Glutamatergic neuron (in vitro differentiated cells): ENCODE data around the gene HOXD10. TPM values are rescaled to one million over a fixed set of nuclear protein-coding genes. Genes with fewer than 3 reads are reported as not detected.

Experiments used
- DNase-seq: peaks from one replicate; pipeline ENCODE4 v3.0.0; 2022
- H3K27ac Mint-ChIP-seq: one replicate; pipeline ENCODE4 v1.8.0; 2020; ENCODE audit warnings: mild to moderate bottlenecking, mixed read lengths, inconsistent platforms; ENCODE audit not compliant: unreplicated experiment
- H3K27me3 Mint-ChIP-seq: one replicate; pipeline ENCODE4 v1.8.0; 2020; ENCODE audit warnings: mild to moderate bottlenecking, moderate library complexity, mixed read lengths, inconsistent platforms; ENCODE audit not compliant: unreplicated experiment
- H3K36me3 Mint-ChIP-seq: one replicate; pipeline ENCODE4 v1.8.0; 2020; ENCODE audit warnings: mild to moderate bottlenecking, mixed read lengths, inconsistent platforms; ENCODE audit not compliant: unreplicated experiment
- H3K4me1 Mint-ChIP-seq: one replicate; pipeline ENCODE4 v1.8.0; 2020; ENCODE audit warnings: mild to moderate bottlenecking, low read depth, mixed read lengths, inconsistent platforms; ENCODE audit not compliant: unreplicated experiment
- H3K4me3 Mint-ChIP-seq: one replicate; pipeline ENCODE4 v1.8.0; 2020; ENCODE audit warnings: mild to moderate bottlenecking, mixed read lengths, inconsistent platforms; ENCODE audit not compliant: unreplicated experiment
- H3K9me3 Mint-ChIP-seq: one replicate; pipeline ENCODE4 v1.8.0; 2020; ENCODE audit warnings: mild to moderate bottlenecking, moderate library complexity, mixed read lengths, inconsistent platforms; ENCODE audit not compliant: unreplicated experiment
- CTCF ChIP-seq: fragments of 200-600 bp; sonication (generic); IDR thresholded peaks from one replicate; pipeline ENCODE4 v1.5.0; 2021; ENCODE audit not compliant: partially characterized antibody, unreplicated experiment
- total RNA-seq: library from RNA; stranded (reverse); fragmentation: NEBNext Ultra II Directional; extraction: Animal tissue kit (Norgen Biotek cat#: 25700); gene quantifications from one replicate; pipeline ENCODE4 v1.2.1, GENCODE V29; 2021; ENCODE audit not compliant: unreplicated experiment

Gene HOXD10
- total RNA-seq, 1 donor from 2014 or later, result not detected

GRCh38 chr2:176080540-176081375 is 35.8 kb upstream of the HOXD10 start:
- TF ChIP-seq CTCF, result no peak
- Mint-ChIP-seq H3K4me1 (peaks cover 26% of the 10 kb centered on the region), H3K4me3 (peak overlapping the region; percentile 82), H3K27me3 (peaks cover 43% of the 10 kb centered on the region), H3K9me3 (peaks cover 30% of the 10 kb centered on the region), H3K27ac (no peak overlapping the region), H3K36me3 (no peaks in the 10 kb centered on the region)
- DNase-seq, result peak; percentile 56

GRCh38 chr2:176081376-176081836 is 35.2 kb upstream of the HOXD10 start:
- Mint-ChIP-seq H3K4me3 (peak overlapping the region; percentile 82), H3K36me3 (no peaks in the 10 kb centered on the region), H3K9me3 (peaks cover 29% of the 10 kb centered on the region), H3K27me3 (peaks cover 47% of the 10 kb centered on the region), H3K27ac (no peak overlapping the region), H3K4me1 (peaks cover 21% of the 10 kb centered on the region)
- no peak for TF ChIP-seq CTCF
- DNase-seq, result no peak

- no peak for TF ChIP-seq CTCF
- DNase-seq, result peak; percentile 65
- Mint-ChIP-seq H3K4me1 (peaks cover 19% of the 10 kb centered on the region), H3K36me3 (no peaks in the 10 kb centered on the region), H3K9me3 (peaks cover 27% of the 10 kb centered on the region), H3K4me3 (peak overlapping the region; percentile 82), H3K27me3 (peaks cover 49% of the 10 kb centered on the region), H3K27ac (no peak overlapping the region)
These were observed 34.6 kb upstream of the HOXD10 start for GRCh38 chr2:176081837-176082524.

- peaks cover 19% of the 10 kb centered on the region for H3K4me1 Mint-ChIP-seq
- no peak for DNase-seq
- no peaks in the 10 kb centered on the region for H3K36me3 Mint-ChIP-seq
- peaks cover 27% of the 10 kb centered on the region for H3K9me3 Mint-ChIP-seq
- no peak overlapping the region for H3K27ac Mint-ChIP-seq
- peak overlapping the region; percentile 70 for H3K4me3 Mint-ChIP-seq
- H3K27me3 Mint-ChIP-seq, result peaks cover 51% of the 10 kb centered on the region
- no peak for TF ChIP-seq CTCF
These were observed 34.1 kb upstream of the HOXD10 start for GRCh38 chr2:176082525-176082823.
